H9 (cell line): ENCODE results near the gene ACRV1. TPM values are rescaled to one million over a fixed set of nuclear protein-coding genes. Genes with fewer than 3 reads are reported as not detected.

Source experiments
- DNase-seq: peaks from one replicate; pipeline ENCODE4 v3.0.0-alpha.2; 2017
- H2AFZ ChIP-seq: one replicate; pipeline ENCODE4 v1.6.1; 2013; ENCODE audit warnings: mild to moderate bottlenecking, low read length, control low read depth, moderate library complexity
- H2AK5ac ChIP-seq: 2 replicates; pipeline ENCODE4 v1.6.1; 2013; ENCODE audit warnings: low read length, control low read depth, mixed read lengths; ENCODE audit not compliant: insufficient read length
- H2BK120ac ChIP-seq: one replicate; pipeline ENCODE4 v1.6.1; 2013; ENCODE audit warnings: low read depth, mild to moderate bottlenecking, low read length, control low read depth, inconsistent platforms; ENCODE audit not compliant: poor library complexity, severe bottlenecking
- H2BK12ac ChIP-seq: 2 replicates; pipeline ENCODE4 v1.6.1; 2013; ENCODE audit warnings: low read length, control low read depth, mixed read lengths, low read depth; ENCODE audit not compliant: insufficient read length
- H2BK15ac ChIP-seq: 2 replicates; pipeline ENCODE4 v1.6.1; 2013; ENCODE audit warnings: low read depth, low read length, control low read depth
- H2BK20ac ChIP-seq: one replicate; pipeline ENCODE4 v1.6.1; 2013; ENCODE audit warnings: low read depth, mild to moderate bottlenecking, low read length, control low read depth, inconsistent platforms; ENCODE audit not compliant: poor library complexity, severe bottlenecking
- H2BK5ac ChIP-seq: 2 replicates; pipeline ENCODE4 v1.6.1; 2013; ENCODE audit warnings: low read length, control low read depth, mixed read lengths; ENCODE audit not compliant: insufficient read length
- H3K14ac ChIP-seq: 2 replicates; pipeline ENCODE4 v1.6.1; 2013; ENCODE audit warnings: low read length, control low read depth; ENCODE audit not compliant: insufficient read depth
- H3K18ac ChIP-seq: 2 replicates; pipeline ENCODE4 v1.6.1; 2013; ENCODE audit warnings: low read depth, mild to moderate bottlenecking, mixed read lengths, low read length, control low read depth; ENCODE audit not compliant: insufficient read length
- H3K23ac ChIP-seq: 2 replicates; pipeline ENCODE4 v1.6.1; 2013; ENCODE audit warnings: low read length, control low read depth, mixed read lengths, low read depth; ENCODE audit not compliant: insufficient read length
- H3K23me2 ChIP-seq: 2 replicates; pipeline ENCODE4 v1.6.1; 2013; ENCODE audit warnings: low read depth, mild to moderate bottlenecking, mixed read lengths, low read length, control low read depth; ENCODE audit not compliant: insufficient read length, poor library complexity, severe bottlenecking
- H3K27ac ChIP-seq: 2 replicates; pipeline ENCODE4 v1.5.1; 2013; ENCODE audit warnings: low read length, control low read depth, mixed read lengths, low read depth; ENCODE audit not compliant: insufficient read length
- H3K27me3 ChIP-seq: 2 replicates; pipeline ENCODE4 v1.6.1; 2013; ENCODE audit warnings: low read length, control low read depth, inconsistent platforms; ENCODE audit not compliant: insufficient read depth
- H3K4ac ChIP-seq: 2 replicates; pipeline ENCODE4 v1.6.1; 2013; ENCODE audit warnings: low read depth, mild to moderate bottlenecking, control low read depth, inconsistent platforms, low read length, moderate library complexity
- H3K4me1 ChIP-seq: 2 replicates; pipeline ENCODE4 v1.6.1; 2013; ENCODE audit warnings: low read length, control low read depth, inconsistent platforms; ENCODE audit not compliant: insufficient read depth
- H3K4me2 ChIP-seq: 2 replicates; pipeline ENCODE4 v1.6.1; 2013; ENCODE audit warnings: low read length, control low read depth, mixed read lengths; ENCODE audit not compliant: insufficient read length, insufficient read depth
- H3K56ac ChIP-seq: 2 replicates; pipeline ENCODE4 v1.6.1; 2013; ENCODE audit warnings: low read depth, mild to moderate bottlenecking, mixed read lengths, low read length, control low read depth; ENCODE audit not compliant: insufficient read length
- H3K79me1 ChIP-seq: 2 replicates; pipeline ENCODE4 v1.6.1; 2013; ENCODE audit warnings: low read depth, mild to moderate bottlenecking, moderate library complexity, low read length, control low read depth, inconsistent platforms; ENCODE audit not compliant: insufficient read depth, poor library complexity, severe bottlenecking
- H3K79me2 ChIP-seq: 2 replicates; pipeline ENCODE4 v1.6.1; 2013; ENCODE audit warnings: low read length, control low read depth, inconsistent platforms; ENCODE audit not compliant: insufficient read depth
- H3K9ac ChIP-seq: 2 replicates; pipeline ENCODE4 v1.6.1; 2013; ENCODE audit warnings: low read length, control low read depth, mixed read lengths; ENCODE audit not compliant: insufficient read length; ENCODE audit errors: extremely low read depth
- H3K9me3 ChIP-seq: one replicate; pipeline ENCODE4 v1.6.1; 2013; ENCODE audit warnings: low read depth, low read length, inconsistent platforms; ENCODE audit not compliant: control insufficient read depth
- H3T11ph ChIP-seq: one replicate; pipeline ENCODE4 v1.6.1; 2013; ENCODE audit warnings: mild to moderate bottlenecking, low read length, control low read depth, inconsistent platforms
- H4K20me1 ChIP-seq: one replicate; pipeline ENCODE4 v1.6.1; 2013; ENCODE audit not compliant: control insufficient read depth, insufficient read length, insufficient read depth
- H4K5ac ChIP-seq: 2 replicates; pipeline ENCODE4 v1.6.1; 2013; ENCODE audit warnings: low read depth, mild to moderate bottlenecking, mixed read lengths, low read length, control low read depth; ENCODE audit not compliant: insufficient read length
- H4K8ac ChIP-seq: replicated peaks from 2 replicates; pipeline ENCODE4 v1.6.1; 2013; ENCODE audit warnings: low read length, control low read depth, mixed read lengths, low read depth; ENCODE audit not compliant: insufficient read length
- H4K91ac ChIP-seq: 2 replicates; pipeline ENCODE4 v1.6.1; 2013; ENCODE audit warnings: low read depth, mild to moderate bottlenecking, moderate library complexity, mixed read lengths, low read length, control low read depth; ENCODE audit not compliant: insufficient read length
- H3K27ac Mint-ChIP-seq, 3 experiments: 2 replicates in 2 of 3; 3 replicates in 1 of 3; pipeline ENCODE4 v1.8.0; 2020 to 2021; ENCODE audit warnings: mixed read lengths in 3 of 3, mild to moderate bottlenecking in 1 of 3, moderate library complexity in 1 of 3
- H3K27me3 Mint-ChIP-seq: 2 replicates; pipeline ENCODE4 v1.8.0; 2021; ENCODE audit warnings: low read depth, mild to moderate bottlenecking, moderate library complexity, mixed read lengths
- H3K36me3 Mint-ChIP-seq, 3 experiments: 2 replicates in 2 of 3; 3 replicates in 1 of 3; pipeline ENCODE4 v1.8.0; 2020 to 2021; ENCODE audit warnings: low read depth in 3 of 3, mixed read lengths in 3 of 3; ENCODE audit not compliant: insufficient read depth in 1 of 3
- H3K4me1 Mint-ChIP-seq, 2 experiments: 2 replicates each; pipeline ENCODE4 v1.8.0; 2020; ENCODE audit warnings: mixed read lengths in 2 of 2
- H3K4me3 Mint-ChIP-seq, 2 experiments: 2 replicates in 1 of 2; 3 replicates in 1 of 2; pipeline ENCODE4 v1.8.0; 2020 to 2021; ENCODE audit warnings: mild to moderate bottlenecking in 2 of 2, mixed read lengths in 2 of 2, moderate library complexity in 1 of 2
- H3K9me3 Mint-ChIP-seq, 2 experiments: 2 replicates in 1 of 2; 3 replicates in 1 of 2; pipeline ENCODE4 v1.8.0; 2020; ENCODE audit warnings: mild to moderate bottlenecking in 2 of 2, mixed read lengths in 2 of 2, moderate library complexity in 1 of 2
- CTCF ChIP-seq: fragments of 200-600 bp; sonication (generic); conservative IDR thresholded peaks from 3 replicates; pipeline ENCODE4 v1.8.0; 2021; ENCODE audit warnings: antibody characterized with exemption, mild to moderate bottlenecking
- WGBS: extraction: QIAGEN DNeasy Blood & Tissue Kit; methylation state at CpG from one replicate; pipeline ENCODE4 v1.1.7; 2013; ENCODE audit warnings: missing lambda C conversion rate, low lambda C conversion rate, mixed read lengths; ENCODE audit not compliant: insufficient read length; ENCODE audit errors: extremely low coverage; 5-methylcytosine and 5-hydroxymethylcytosine counted together
- total RNA-seq: library from RNA; stranded (reverse); gene quantifications from 2 replicates; pipeline ENCODE4 v1.2.1, GENCODE V29; 2021

The ACRV1 gene
- total RNA-seq, 1 experiment from 2014 or later: not detected

- no peaks in the 10 kb centered on the region for H3K9me3 Mint-ChIP-seq
- H2BK12ac ChIP-seq: no peak overlapping the region
- H3K4me2 ChIP-seq: peak overlapping the region; percentile 91
- H3K4me3 Mint-ChIP-seq: peak overlapping the region; percentile 86 to 93
- no peaks in the 10 kb centered on the region for H3K27me3 ChIP-seq
- H4K20me1 ChIP-seq: no peaks in the 10 kb centered on the region
- peak overlapping the region; percentile 91 for H3K27ac ChIP-seq
- H3K27ac Mint-ChIP-seq: peak overlapping the region; percentile 99 to 100 (median 100)
- H3K14ac ChIP-seq: peak overlapping the region; percentile 96
- peak overlapping the region; percentile 52 for H3K56ac ChIP-seq
- H2BK20ac ChIP-seq: no peak overlapping the region
- DNase-seq: peak; percentile 94
- no peak overlapping the region for H3K4ac ChIP-seq
- peak overlapping the region; percentile 45 for H4K5ac ChIP-seq
- H3K23ac ChIP-seq: no peak overlapping the region
- no peak overlapping the region for H2AK5ac ChIP-seq
- no peak for TF ChIP-seq CTCF
- no peak overlapping the region for H4K8ac ChIP-seq
- WGBS: no CpG with 5 or more reads among the region's 51 CpGs
- H3K9me3 ChIP-seq: no peaks in the 10 kb centered on the region
- H2AFZ ChIP-seq: no peak overlapping the region
- no peak overlapping the region for H3T11ph ChIP-seq
- no peaks in the 10 kb centered on the region for H3K27me3 Mint-ChIP-seq
- no peak overlapping the region for H2BK120ac ChIP-seq
- peaks cover 3% of the 10 kb centered on the region; the same call in 1 of the 2 replicates for H3K79me2 ChIP-seq
- no peak overlapping the region for H2BK15ac ChIP-seq
- no peaks in the 10 kb centered on the region for H3K4me1 ChIP-seq
- H3K23me2 ChIP-seq: no peaks in the 10 kb centered on the region
- no peak overlapping the region for H4K91ac ChIP-seq
- H3K18ac ChIP-seq: peak overlapping the region; percentile 97
- H3K9ac ChIP-seq: peak overlapping the region; percentile 98
- peaks cover 14 to 16% of the 10 kb centered on the region in 2 experiments for H3K4me1 Mint-ChIP-seq
- peaks cover 11 to 47% (median 44%) of the 10 kb centered on the region in 3 experiments for H3K36me3 Mint-ChIP-seq
- H3K79me1 ChIP-seq: no peaks in the 10 kb centered on the region
- peak overlapping the region; percentile 82 for H2BK5ac ChIP-seq
These were observed 54.9 kb downstream of the ACRV1 start for GRCh38 chr11:125625630-125626287.
